Smooth muscle cell (in vitro differentiated cells): ENCODE results near the gene SETDB2. TPM values are rescaled to one million over a fixed set of nuclear protein-coding genes. Genes with fewer than 3 reads are reported as not detected.
"Not testable (repeated sequence)": the region's sequence is repeated elsewhere in the genome, so short reads cannot be mapped to it uniquely, and the experiment has no call there.

ENCODE experiments used
- DNase-seq: peaks from one replicate; lab custom pipeline; 2025; ENCODE audit not compliant: unreplicated experiment; lab: John Stamatoyannopoulos, UW
- H2AFZ ChIP-seq: fragments of 200-600 bp; sonication (generic); 2 replicates; pipeline ENCODE4 v1.6.0; 2016; ENCODE audit warnings: antibody characterized with exemption, low read depth, mild to moderate bottlenecking
- H3F3A ChIP-seq: fragments of 200-600 bp; sonication (generic); 2 replicates; pipeline ENCODE4 v1.6.0; 2017; ENCODE audit warnings: antibody characterized with exemption, low read depth
- H3K27ac ChIP-seq: fragments of 200-600 bp; sonication (generic); 2 replicates; pipeline ENCODE4 v1.5.1; 2016; ENCODE audit warnings: low read depth, mild to moderate bottlenecking
- H3K27me3 ChIP-seq: fragments of 200-600 bp; sonication (generic); 2 replicates; pipeline ENCODE4 v1.6.1; 2016; ENCODE audit warnings: low read depth, mild to moderate bottlenecking
- H3K36me3 ChIP-seq: fragments of 200-600 bp; sonication (generic); 2 replicates; pipeline ENCODE4 v1.5.1; 2016; ENCODE audit warnings: low read depth
- H3K4me1 ChIP-seq: fragments of 200-600 bp; sonication (generic); 2 replicates; pipeline ENCODE4 v1.5.1; 2016; ENCODE audit warnings: low read depth
- H3K4me2 ChIP-seq: fragments of 200-600 bp; sonication (generic); 2 replicates; pipeline ENCODE4 v1.6.0; 2016; ENCODE audit warnings: mild to moderate bottlenecking
- H3K4me3 ChIP-seq: fragments of 200-600 bp; sonication (generic); 2 replicates; pipeline ENCODE4 v1.5.1; 2016; ENCODE audit warnings: mild to moderate bottlenecking
- H3K79me2 ChIP-seq: fragments of 200-600 bp; sonication (generic); 2 replicates; pipeline ENCODE4 v1.6.0; 2016; ENCODE audit warnings: low read depth, mild to moderate bottlenecking
- H3K9ac ChIP-seq: fragments of 200-600 bp; sonication (generic); 2 replicates; pipeline ENCODE4 v1.6.0; 2016; ENCODE audit warnings: low read depth
- H3K9me3 ChIP-seq: fragments of 200-600 bp; sonication (generic); replicated peaks from 2 replicates; pipeline ENCODE4 v1.5.1; 2016; ENCODE audit warnings: low read depth
- H4K20me1 ChIP-seq: fragments of 200-600 bp; sonication (generic); 2 replicates; pipeline ENCODE4 v1.6.0; 2016; ENCODE audit warnings: low read depth
- WGBS: methylation state at CpG from one replicate; pipeline ENCODE4 v1.1.7; 2016; ENCODE audit warnings: low lambda C conversion rate; 5-methylcytosine and 5-hydroxymethylcytosine counted together
- polyA plus RNA-seq: library from polyadenylated mRNA; unstranded; fragments of >200 nt; fragmentation: Nextera tagmentation; extraction: Ambion mirVana; gene quantifications from 2 replicates; pipeline ENCODE4 v1.2.1, GENCODE V29; 2016
- total RNA-seq: library from RNA; depleted of rRNA; stranded (reverse); fragments of >200 nt; gene quantifications from 2 replicates; pipeline ENCODE4 v1.2.3, GENCODE V29; 2014
- TF ChIP-seq, protein P1 (sequence below): fragments of 200-600 bp; sonication (generic); IDR thresholded peaks from 2 replicates; pipeline ENCODE4 v1.5.1; 2017; ENCODE audit warnings: borderline replicate concordance, mild to moderate bottlenecking, antibody characterized with exemption; ENCODE audit not compliant: insufficient read depth, poor library complexity, severe bottlenecking

Gene SETDB2
- total and polyA plus RNA-seq, 2 experiments from 2014 or later, result 3.5 to 4.9 TPM

DNA sequence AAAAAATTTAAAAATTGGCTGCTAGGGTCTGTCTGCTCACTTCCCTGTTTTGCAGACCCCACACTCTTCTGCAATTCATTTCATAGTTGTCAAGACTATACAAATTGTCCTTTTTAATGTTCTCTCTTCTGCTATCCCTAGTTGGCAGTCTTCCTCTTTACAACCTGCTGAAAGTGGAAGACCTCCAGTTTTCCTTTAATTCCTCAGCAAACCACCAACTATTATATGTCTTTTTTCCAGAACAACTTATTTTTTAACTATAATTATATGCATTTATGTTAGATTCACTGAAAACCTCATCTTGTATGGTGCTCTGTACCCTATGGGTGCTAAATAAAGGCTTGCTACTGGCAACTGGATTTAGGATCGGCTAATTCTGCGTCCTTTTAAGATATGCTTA lies 50.6 kb downstream of the SETDB2 start:
- H3K9ac ChIP-seq, result no peak overlapping the region
- H3K36me3 ChIP-seq, result no peaks in the 10 kb centered on the region
- H4K20me1 ChIP-seq, result no peaks in the 10 kb centered on the region
- H3K4me2 ChIP-seq, result peak overlapping the region; percentile 83
- H3K79me2 ChIP-seq, result no peaks in the 10 kb centered on the region
- TF ChIP-seq, protein P1, sequence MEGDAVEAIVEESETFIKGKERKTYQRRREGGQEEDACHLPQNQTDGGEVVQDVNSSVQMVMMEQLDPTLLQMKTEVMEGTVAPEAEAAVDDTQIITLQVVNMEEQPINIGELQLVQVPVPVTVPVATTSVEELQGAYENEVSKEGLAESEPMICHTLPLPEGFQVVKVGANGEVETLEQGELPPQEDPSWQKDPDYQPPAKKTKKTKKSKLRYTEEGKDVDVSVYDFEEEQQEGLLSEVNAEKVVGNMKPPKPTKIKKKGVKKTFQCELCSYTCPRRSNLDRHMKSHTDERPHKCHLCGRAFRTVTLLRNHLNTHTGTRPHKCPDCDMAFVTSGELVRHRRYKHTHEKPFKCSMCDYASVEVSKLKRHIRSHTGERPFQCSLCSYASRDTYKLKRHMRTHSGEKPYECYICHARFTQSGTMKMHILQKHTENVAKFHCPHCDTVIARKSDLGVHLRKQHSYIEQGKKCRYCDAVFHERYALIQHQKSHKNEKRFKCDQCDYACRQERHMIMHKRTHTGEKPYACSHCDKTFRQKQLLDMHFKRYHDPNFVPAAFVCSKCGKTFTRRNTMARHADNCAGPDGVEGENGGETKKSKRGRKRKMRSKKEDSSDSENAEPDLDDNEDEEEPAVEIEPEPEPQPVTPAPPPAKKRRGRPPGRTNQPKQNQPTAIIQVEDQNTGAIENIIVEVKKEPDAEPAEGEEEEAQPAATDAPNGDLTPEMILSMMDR, result no peak
- no peak for DNase-seq
- no peaks in the 10 kb centered on the region for H3K4me1 ChIP-seq
- H3K27ac ChIP-seq, result peak overlapping the region; percentile 81
- WGBS, result 88% methylated on average over 2 of the region's 2 CpGs
- peaks cover 24% of the 10 kb centered on the region for H3F3A ChIP-seq
- H3K27me3 ChIP-seq, result no peaks in the 10 kb centered on the region
- no peaks in the 10 kb centered on the region for H3K9me3 ChIP-seq
- H3K4me3 ChIP-seq, result peak overlapping the region; percentile 58
- no peak overlapping the region for H2AFZ ChIP-seq

DNA sequence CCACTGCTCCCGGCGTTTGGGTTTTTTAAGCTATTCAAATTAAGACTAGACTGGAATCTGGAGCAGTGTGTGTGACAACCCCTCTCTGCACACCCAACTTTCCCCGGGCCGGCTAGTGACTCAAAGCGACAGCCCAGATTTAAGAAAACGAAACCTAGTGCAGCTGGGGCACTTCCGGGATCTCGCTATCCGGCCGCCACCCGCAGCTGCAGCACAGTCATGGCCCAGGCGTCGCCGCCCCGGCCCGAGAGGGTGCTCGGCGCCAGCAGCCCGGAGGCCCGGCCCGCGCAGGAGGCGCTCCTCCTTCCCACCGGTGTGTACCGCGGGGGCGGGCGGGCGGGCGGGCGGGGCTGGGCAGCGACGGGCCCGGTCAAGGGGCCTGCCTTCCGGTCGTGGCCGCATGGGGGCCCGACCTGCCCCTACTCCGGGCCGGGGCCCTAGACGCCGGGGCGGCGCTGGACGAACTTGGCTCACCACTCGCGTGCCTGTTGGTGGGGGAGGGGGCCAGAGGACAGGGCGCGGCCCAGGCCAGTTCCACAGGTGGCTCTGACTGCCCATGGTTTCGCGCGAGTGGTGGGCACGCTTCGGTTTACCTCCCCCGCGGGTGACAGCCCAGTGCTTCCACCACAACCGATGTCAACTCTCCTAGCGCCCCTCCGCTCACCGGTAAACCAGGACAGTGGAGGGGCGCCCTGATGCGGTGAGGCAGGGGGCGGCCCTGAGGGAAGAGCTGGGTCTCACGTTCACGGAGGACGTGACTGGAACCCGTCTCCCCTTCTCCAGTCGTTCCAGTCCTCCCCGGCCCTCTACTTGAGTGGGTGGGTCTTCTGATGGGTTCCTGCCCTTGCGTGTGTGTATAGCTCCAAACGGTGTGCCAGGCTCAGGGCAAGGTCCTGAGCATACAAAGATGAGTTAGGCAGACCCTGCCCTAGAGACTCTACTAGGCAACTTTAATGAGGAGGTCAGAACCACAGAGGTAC lies 52.0 kb downstream of the SETDB2 start, which contains the start of gene PHF11:
PHF11 (plus strand) TSS at position 171 of the 980 bp plus-strand sequence; CDS start at position 220, 49 bp downstream.
- peak within 1 kb of the TSS; percentile 83 for H3K4me2 ChIP-seq
- no peaks in the 10 kb centered on the region for H3K4me1 ChIP-seq
- no peaks in the 10 kb centered on the region for H3K79me2 ChIP-seq
- H3K4me3 ChIP-seq, result peak within 1 kb of the TSS; percentile 58
- H3K9ac ChIP-seq, result peak within 1 kb of the TSS; percentile 66
- H3K36me3 ChIP-seq, result no peaks in the 10 kb centered on the region
- peak within 1 kb of the TSS; percentile 81 for H3K27ac ChIP-seq
- H2AFZ ChIP-seq, result peak within 1 kb of the TSS; percentile 73
- DNase-seq, result peak; percentile 48
- no peaks in the 10 kb centered on the region for H3K27me3 ChIP-seq
- 4% methylated on average over 69 of the region's 71 CpGs for WGBS
- H3F3A ChIP-seq, result peaks cover 33% of the 10 kb centered on the region
- no peaks in the 10 kb centered on the region for H3K9me3 ChIP-seq
- no peaks in the 10 kb centered on the region for H4K20me1 ChIP-seq
- TF ChIP-seq, protein P1, result no peak

DNA sequence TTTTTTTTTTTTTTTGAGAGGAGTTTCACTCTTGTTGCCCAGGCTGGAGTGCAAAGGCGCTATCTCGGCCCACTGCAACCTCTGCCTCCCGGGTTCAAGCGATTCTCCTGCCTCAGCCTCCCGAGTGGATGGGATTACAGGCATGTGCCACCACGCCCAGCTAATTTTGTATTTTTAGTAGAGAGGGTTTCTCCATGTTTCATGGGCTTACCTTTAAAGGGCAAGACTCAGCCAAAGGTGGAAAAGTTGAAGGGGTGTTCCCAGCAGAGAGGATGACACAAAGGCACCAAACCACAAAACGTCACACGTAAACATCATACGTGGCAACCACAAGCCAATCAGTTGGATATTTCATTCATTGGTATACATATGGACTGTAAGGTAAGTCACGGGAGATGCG lies 52.8 kb downstream of the SETDB2 start:
- not testable (repeated sequence) for H2AFZ ChIP-seq, H3K36me3 ChIP-seq, H3K4me3 ChIP-seq, H3K4me1 ChIP-seq, H3K79me2 ChIP-seq, H3K27me3 ChIP-seq, H3K4me2 ChIP-seq, H4K20me1 ChIP-seq, H3K9me3 ChIP-seq, H3K9ac ChIP-seq, DNase-seq
- Histone ChIP-seq H3F3A (peaks cover 33% of the 10 kb centered on the region), H3K27ac (peak overlapping the region; percentile 81)
- 96% methylated on average over 11 of the region's 11 CpGs for WGBS

DNA sequence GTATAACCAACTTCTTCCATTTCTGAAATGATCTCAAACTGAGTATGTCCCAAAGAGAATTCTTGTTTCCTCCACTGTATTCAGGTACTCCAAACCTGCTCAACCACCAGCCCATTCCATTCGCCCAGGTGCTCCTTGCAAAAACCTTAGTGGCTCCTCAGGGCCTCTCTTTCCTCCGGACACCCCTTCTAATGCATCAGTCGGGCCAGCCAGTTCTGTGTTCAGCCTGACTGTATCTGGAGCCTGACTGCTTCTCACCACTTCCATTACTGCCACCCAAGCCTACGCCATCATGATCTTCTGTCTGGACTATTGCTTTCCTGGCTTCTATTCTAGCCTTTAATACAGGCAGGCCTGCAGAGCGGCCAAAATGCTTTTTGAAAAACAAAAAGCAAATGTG lies 53.2 kb downstream of the SETDB2 start:
- no peaks in the 10 kb centered on the region for H3K79me2 ChIP-seq
- H3K36me3 ChIP-seq, result no peaks in the 10 kb centered on the region
- peak overlapping the region; percentile 81 for H3K27ac ChIP-seq
- TF ChIP-seq, protein P1, result no peak
- no peaks in the 10 kb centered on the region for H4K20me1 ChIP-seq
- H3K9me3 ChIP-seq, result no peaks in the 10 kb centered on the region
- H3K4me2 ChIP-seq, result no peak overlapping the region
- no peaks in the 10 kb centered on the region for H3K4me1 ChIP-seq
- no peak overlapping the region for H3K4me3 ChIP-seq
- no peaks in the 10 kb centered on the region for H3K27me3 ChIP-seq
- H3K9ac ChIP-seq, result no peak overlapping the region
- H2AFZ ChIP-seq, result no peak overlapping the region
- WGBS, result 95% methylated on average over 5 of the region's 5 CpGs
- DNase-seq, result no peak
- H3F3A ChIP-seq, result peaks cover 33% of the 10 kb centered on the region
